SJCRH30 (cell line): Measurements from ENCODE around the gene LCN12. TPM values are rescaled to one million over a fixed set of nuclear protein-coding genes. Genes with fewer than 3 reads are reported as not detected.

ENCODE experiments used
- DNase-seq, 2 experiments: peaks; one replicate each; pipeline ENCODE4 v3.0.0-alpha.2; 2015 to 2020
- H3K27ac ChIP-seq: fragments of 250-450 bp; sonication (Bioruptor Pico); 2 replicates; pipeline ENCODE4 v1.5.1; 2020; ENCODE audit warnings: mild to moderate bottlenecking, moderate library complexity
- H3K27me3 ChIP-seq: fragments of 250-450 bp; sonication (Bioruptor Pico); 2 replicates; pipeline ENCODE4 v1.5.1; 2020; ENCODE audit warnings: mild to moderate bottlenecking, moderate library complexity
- H3K36me3 ChIP-seq: fragments of 250-450 bp; sonication (Bioruptor Pico); 2 replicates; pipeline ENCODE4 v1.5.1; 2020; ENCODE audit warnings: mild to moderate bottlenecking, moderate library complexity
- H3K4me1 ChIP-seq: fragments of 250-450 bp; sonication (Bioruptor Pico); 2 replicates; pipeline ENCODE4 v1.5.1; 2020; ENCODE audit warnings: mild to moderate bottlenecking, moderate library complexity
- H3K4me3 ChIP-seq: fragments of 250-450 bp; sonication (Bioruptor Pico); 2 replicates; pipeline ENCODE4 v1.5.1; 2020; ENCODE audit warnings: mild to moderate bottlenecking, moderate library complexity
- H3K9me3 ChIP-seq: fragments of 250-450 bp; sonication (Bioruptor Pico); replicated peaks from 2 replicates; pipeline ENCODE4 v1.5.1; 2020; ENCODE audit warnings: mild to moderate bottlenecking, moderate library complexity
- total RNA-seq: library from RNA; depleted of rRNA; stranded (reverse); fragments of >200 nt; shearing (Covaris generic); gene quantifications from 2 replicates; pipeline ENCODE4 v1.2.3, GENCODE V29; 2014

Gene LCN12
- total RNA-seq, 1 experiment from 2014 or later, result not detected

DNA sequence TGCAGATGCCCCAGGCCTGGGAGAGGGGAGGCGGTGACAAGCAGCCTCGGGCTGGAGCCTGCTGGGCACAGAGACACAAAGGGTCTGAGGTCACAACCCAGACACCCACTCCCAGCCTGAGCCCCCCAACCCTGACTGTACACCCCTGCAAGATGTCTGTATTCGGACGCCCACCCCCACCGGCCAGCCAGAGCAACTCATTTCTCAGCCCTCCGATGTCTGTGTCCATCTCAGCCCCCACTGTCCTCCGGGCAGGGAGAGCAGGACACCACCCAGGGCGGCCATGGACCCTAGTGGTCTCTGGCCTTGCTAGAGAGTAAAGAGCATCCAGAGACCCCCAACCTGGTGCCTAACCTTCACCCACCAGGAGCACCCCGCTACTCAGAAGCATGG lies 3.9 kb downstream of the LCN12 start:
- DNase-seq, result no peak
- H3K36me3 ChIP-seq, result no peaks in the 10 kb centered on the region
- no peak overlapping the region for H3K27ac ChIP-seq
- H3K27me3 ChIP-seq, result peaks cover 49% of the 10 kb centered on the region
- no peaks in the 10 kb centered on the region for H3K4me1 ChIP-seq
- no peaks in the 10 kb centered on the region for H3K9me3 ChIP-seq
- no peak overlapping the region for H3K4me3 ChIP-seq

DNA sequence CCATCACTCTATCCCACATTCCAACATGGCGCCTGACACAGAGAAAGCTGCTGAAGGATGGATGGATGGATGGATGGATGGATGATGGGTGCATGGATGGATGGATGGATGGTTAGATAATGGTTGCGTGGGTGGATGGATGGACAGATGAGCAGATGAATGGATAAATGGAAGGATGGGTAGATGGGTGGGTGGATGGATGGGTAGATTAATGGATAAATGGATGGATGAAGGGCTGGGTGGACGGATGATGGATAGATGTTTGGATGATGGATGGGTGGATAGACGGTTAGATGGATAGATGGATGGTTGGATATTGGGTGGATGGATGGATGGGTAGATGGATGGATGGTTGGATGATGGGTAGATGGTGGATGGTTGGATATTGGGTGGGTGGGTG lies 4.5 kb downstream of the LCN12 start:
- no peak overlapping the region for H3K27ac ChIP-seq
- DNase-seq, result no peak
- H3K4me3 ChIP-seq, result no peak overlapping the region
- no peaks in the 10 kb centered on the region for H3K36me3 ChIP-seq
- peaks cover 48% of the 10 kb centered on the region for H3K27me3 ChIP-seq
- no peaks in the 10 kb centered on the region for H3K4me1 ChIP-seq
- H3K9me3 ChIP-seq, result no peaks in the 10 kb centered on the region

DNA sequence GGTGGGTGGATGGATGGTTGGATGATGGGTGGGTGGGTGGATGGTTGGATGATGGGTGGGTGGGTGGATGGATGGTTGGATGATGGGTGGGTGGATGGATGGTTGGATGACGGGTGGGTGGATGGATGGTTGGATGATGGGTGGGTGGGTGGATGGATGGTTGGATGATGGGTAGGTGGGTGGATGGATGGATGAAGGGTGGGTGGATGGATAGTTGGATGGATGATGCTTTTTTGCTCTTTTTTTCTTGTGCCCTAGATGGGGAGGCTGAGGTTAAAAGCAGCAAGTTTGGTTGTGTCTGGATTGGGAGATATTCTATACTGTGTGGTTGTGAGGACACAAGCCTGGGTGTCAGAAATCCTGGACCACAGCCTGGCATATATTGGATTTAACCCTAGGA lies 5.4 kb downstream of the LCN12 start:
- Histone ChIP-seq H3K4me3 (no peak overlapping the region), H3K4me1 (no peaks in the 10 kb centered on the region), H3K36me3 (no peaks in the 10 kb centered on the region), H3K9me3 (no peaks in the 10 kb centered on the region), H3K27ac (no peak overlapping the region), H3K27me3 (peaks cover 47% of the 10 kb centered on the region)
- no peak for DNase-seq

DNA sequence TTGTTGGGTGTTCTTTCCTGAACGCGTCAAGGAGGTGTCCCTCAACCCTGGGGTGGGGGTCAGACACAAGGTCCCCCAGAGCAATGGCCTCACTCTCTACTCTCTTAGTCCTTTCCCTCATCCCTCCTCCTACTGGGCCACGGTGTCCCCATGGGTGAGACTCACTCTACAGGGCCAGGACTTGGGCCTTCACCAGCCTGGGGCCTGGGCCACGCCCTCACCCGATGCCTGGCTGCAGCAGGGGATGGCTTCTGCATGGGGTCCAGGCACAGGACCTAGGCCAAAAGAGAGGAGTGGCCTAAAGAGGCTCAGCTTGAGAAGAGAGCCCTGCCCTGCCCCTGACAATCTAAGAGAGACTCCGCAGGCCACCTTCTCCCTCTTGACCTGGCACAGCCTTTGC lies 5.8 kb downstream of the LCN12 start:
- no peak for DNase-seq
- peaks cover 1% of the 10 kb centered on the region; the same call in 1 of the 2 replicates for H3K4me1 ChIP-seq
- H3K36me3 ChIP-seq, result no peaks in the 10 kb centered on the region
- H3K27ac ChIP-seq, result no peak overlapping the region
- H3K27me3 ChIP-seq, result peaks cover 47% of the 10 kb centered on the region
- no peaks in the 10 kb centered on the region for H3K9me3 ChIP-seq
- no peak overlapping the region for H3K4me3 ChIP-seq

DNA sequence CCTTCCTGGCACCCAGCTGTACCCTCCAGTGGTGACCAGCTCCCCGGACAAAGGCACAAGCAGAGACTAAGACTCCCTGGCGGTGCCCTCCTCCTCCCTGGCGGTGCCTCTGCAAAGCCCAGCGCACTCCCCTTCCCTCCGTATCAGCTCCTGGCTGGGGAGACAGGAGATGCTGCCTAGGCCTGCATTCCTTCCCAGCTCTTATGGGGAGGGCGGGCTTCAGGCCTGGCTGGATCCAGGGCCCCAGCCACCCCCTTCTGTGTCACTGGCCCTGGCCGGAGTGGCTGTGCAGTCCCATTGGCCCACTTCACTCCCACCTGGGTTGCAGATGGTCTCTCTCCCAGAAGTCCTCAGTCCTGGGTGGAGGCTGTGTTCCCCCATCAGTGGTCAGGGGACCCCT lies 6.4 kb downstream of the LCN12 start:
- Histone ChIP-seq H3K4me1 (peaks cover 3% of the 10 kb centered on the region; the same call in 1 of the 2 replicates), H3K9me3 (no peaks in the 10 kb centered on the region), H3K27ac (no peak overlapping the region), H3K36me3 (no peaks in the 10 kb centered on the region), H3K27me3 (peaks cover 50% of the 10 kb centered on the region), H3K4me3 (no peak overlapping the region)
- DNase-seq, result no peak

DNA sequence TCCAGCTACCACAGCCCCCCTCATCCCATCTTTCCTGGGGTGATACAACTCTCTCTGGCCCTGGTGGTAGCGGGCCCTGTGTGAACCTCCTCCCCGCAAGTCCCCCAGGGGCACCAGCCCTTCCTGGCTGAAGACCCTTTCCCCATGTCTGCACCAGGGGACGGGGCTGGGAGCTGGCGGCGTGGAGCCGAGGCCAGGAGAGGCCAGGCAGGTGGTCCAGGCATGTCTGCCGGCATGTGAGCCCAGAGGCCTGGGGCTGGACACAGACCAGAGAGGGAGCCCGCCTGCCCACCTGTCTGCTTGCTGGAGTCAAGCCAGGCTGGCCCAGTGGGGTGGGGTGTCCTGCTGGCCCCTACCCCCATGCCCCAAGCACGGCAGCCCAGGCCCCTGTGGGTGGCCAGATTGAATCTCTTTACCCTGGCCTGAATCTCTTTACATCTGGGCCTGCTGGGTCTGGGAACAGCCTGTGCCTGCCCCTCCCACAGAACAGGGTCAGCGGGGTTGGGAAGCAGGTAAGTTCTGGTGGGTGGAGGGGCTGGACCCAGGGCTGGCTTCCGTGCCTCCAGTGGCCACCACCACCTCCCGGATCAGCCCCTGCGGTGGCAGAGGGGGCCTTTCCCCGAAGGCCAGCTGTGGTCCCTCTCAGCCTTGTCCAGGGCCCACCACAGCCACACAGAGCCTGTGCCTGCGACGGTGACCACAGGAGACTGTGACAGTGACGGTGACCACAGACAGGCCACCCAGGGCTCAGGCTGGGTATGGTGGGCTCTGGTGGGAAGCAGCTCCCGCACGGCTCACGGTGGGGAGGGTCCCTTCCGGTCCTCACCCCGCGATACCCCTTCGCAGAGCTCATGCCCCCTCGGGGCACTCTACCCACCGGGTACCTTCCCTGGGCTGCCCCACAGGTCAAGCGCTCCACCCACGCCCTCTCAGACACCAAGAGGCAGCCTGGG lies 7.1 kb downstream of the LCN12 start:
- DNase-seq, result no peak
- no peaks in the 10 kb centered on the region for H3K36me3 ChIP-seq
- no peaks in the 10 kb centered on the region for H3K9me3 ChIP-seq
- peaks cover 49% of the 10 kb centered on the region for H3K27me3 ChIP-seq
- peaks cover 3% of the 10 kb centered on the region; the same call in 1 of the 2 replicates for H3K4me1 ChIP-seq
- H3K4me3 ChIP-seq, result no peak overlapping the region
- H3K27ac ChIP-seq, result no peak overlapping the region

DNA sequence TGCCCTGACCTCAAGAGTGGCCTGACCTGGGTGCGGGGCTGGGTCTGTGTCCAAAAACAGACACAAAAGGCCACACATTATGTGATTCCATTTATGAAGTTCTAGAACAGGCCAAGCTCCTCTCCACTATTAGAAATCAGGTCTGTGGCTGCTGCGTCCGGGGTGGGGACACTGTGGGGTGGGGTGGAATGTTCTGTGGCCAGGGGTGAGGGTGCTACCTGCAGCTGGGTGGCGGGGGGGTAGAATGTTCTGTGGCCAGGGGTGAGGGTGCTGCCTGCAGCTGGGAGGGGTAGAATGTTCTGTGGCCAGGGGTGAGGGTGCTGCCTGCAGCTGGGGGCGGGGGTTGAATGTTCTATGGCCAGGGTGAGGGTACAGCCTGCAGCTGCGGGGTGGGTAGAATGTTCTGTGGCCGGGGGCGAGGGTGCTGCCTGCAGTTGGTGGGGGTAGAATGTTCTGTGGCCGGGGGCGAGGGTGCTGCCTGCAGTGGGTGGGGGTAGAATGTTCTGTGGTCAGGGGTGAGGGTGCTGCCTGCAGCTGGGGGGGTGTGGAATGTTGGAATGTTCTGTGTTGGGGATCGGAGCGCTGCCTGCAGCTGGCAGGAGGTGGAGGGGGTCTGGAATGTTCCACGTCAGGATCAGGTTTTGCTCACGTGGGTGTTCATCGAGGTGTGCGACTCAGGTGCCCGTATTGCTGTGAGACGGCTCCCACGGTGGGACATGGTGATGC lies 8.3 kb downstream of the LCN12 start:
- H3K36me3 ChIP-seq, result no peaks in the 10 kb centered on the region
- no peak overlapping the region for H3K27ac ChIP-seq
- peaks cover 3% of the 10 kb centered on the region; the same call in 1 of the 2 replicates for H3K4me1 ChIP-seq
- DNase-seq, result no peak
- no peaks in the 10 kb centered on the region for H3K9me3 ChIP-seq
- H3K27me3 ChIP-seq, result peaks cover 49% of the 10 kb centered on the region
- H3K4me3 ChIP-seq, result no peak overlapping the region

DNA sequence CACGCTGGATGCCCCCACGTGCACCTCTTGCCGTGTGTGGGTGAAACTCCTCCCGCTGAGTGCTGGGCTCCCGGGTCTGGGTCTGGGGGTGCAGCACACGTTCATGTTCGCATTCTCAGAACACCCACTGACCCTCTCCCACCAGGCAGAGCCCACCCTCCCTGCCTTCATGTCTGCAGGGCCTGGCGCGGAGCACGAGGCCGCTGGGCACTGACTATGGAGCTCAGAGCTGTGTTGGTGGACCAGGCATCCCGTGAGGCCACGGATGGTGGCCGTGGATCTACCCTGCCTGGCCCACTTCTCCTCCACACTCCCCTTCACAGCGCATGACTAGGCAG lies 8.8 kb downstream of the LCN12 start:
- Histone ChIP-seq H3K36me3 (no peaks in the 10 kb centered on the region), H3K9me3 (no peaks in the 10 kb centered on the region), H3K4me3 (no peak overlapping the region), H3K27me3 (peaks cover 51% of the 10 kb centered on the region), H3K27ac (no peak overlapping the region), H3K4me1 (peaks cover 3% of the 10 kb centered on the region; the same call in 1 of the 2 replicates)
- DNase-seq, result no peak

DNA sequence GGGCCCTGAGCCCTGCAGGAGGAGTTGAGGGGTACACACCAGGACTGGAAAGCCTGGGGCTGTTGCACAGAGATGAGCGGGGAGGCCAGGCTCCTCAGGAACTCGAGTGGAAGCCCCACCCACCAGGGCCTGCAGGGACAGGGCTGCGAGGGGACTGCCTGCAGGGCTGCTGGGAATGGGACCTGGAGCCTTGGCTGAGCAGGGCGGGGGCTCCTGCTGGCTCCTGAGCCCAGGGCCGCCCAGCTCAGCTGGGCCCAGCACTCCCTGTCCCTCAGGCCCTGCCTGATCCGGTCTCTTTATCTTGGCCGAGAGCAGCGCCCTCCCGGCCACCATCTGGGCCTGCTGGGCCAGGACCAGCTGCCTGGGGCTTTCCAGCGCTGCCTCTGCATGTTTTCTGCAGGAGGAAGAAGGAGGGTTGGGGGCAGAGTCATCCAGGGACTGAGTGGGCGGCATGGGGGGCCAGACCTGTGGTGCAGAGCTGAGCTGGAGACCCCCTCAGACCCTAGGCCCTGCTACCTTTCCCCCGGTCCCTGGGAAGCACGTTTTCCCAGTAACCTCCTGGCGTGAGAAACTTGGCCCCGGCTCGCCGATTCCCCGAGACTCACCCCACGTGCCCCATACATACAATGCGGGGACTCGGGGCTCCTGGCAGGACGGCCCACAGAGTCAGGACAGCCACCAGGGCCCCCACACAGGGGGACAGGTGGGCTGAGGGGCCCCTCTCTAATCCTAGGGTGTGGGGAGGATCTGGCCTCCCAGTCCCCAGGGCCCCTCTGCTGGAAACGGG lies 9.4 kb downstream of the LCN12 start:
- no peaks in the 10 kb centered on the region for H3K36me3 ChIP-seq
- no peak overlapping the region for H3K27ac ChIP-seq
- DNase-seq, result no peak

DNA sequence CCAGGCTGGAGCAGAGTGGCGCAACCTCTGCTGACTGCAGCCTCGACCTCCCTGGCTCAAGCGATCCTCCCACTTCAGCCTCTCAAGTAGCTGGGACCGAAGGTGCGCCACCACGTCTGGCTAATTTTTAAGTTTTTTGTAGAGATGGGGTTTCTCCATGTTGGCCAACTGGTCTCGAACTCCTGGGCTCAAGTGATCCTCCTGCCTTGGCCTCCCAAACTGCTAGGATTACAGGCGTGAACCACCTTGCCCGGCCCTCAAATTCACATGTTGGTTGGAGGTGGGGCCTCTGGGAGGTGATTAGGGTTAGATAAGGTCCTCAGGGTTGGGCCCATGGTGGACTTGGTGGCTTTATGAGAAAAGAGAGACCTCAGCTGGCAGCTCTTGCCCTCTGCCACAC lies 10.1 kb downstream of the LCN12 start:
- H3K9me3 ChIP-seq, result no peaks in the 10 kb centered on the region
- H3K27ac ChIP-seq, result no peak overlapping the region
- peaks cover 58% of the 10 kb centered on the region for H3K27me3 ChIP-seq
- H3K36me3 ChIP-seq, result no peaks in the 10 kb centered on the region
- no peak overlapping the region for H3K4me3 ChIP-seq
- DNase-seq, result no peak
- peaks cover 3% of the 10 kb centered on the region; the same call in 1 of the 2 replicates for H3K4me1 ChIP-seq

More for the DNA sequence above, 9.4 kb downstream of the LCN12 start:
- peaks cover 55% of the 10 kb centered on the region for H3K27me3 ChIP-seq
- no peaks in the 10 kb centered on the region for H3K9me3 ChIP-seq
- peaks cover 3% of the 10 kb centered on the region; the same call in 1 of the 2 replicates for H3K4me1 ChIP-seq
- no peak overlapping the region for H3K4me3 ChIP-seq

DNA sequence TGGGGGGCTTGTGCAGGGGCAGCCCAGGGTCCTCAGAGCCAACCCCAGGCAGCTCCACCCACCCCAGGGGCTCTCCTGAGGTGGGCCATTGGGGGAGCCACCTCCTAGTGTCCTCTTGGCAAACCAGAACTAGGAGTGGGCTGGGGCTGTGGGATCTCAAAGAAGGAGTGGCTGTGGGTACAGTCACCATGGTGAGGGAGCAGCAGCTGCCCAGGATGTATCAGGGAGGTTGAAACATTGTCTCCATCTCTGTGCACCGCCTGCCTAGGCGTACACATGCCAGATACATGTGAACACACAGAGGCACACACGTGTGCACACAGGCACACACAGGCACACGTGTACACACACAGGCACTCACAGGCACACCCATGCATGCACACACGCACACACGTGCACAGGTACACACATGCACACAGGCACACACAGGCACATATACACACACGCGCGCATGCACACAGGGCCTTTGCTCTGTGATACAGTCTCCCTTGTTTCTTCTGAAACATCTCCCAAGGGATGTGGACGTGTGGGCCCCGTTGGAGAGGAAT lies 10.7 kb downstream of the LCN12 start:
- peaks cover 61% of the 10 kb centered on the region for H3K27me3 ChIP-seq
- DNase-seq, result no peak
- no peaks in the 10 kb centered on the region for H3K36me3 ChIP-seq
- H3K4me1 ChIP-seq, result peaks cover 3% of the 10 kb centered on the region; the same call in 1 of the 2 replicates
- H3K27ac ChIP-seq, result no peak overlapping the region
- H3K9me3 ChIP-seq, result no peaks in the 10 kb centered on the region
- no peak overlapping the region for H3K4me3 ChIP-seq

DNA sequence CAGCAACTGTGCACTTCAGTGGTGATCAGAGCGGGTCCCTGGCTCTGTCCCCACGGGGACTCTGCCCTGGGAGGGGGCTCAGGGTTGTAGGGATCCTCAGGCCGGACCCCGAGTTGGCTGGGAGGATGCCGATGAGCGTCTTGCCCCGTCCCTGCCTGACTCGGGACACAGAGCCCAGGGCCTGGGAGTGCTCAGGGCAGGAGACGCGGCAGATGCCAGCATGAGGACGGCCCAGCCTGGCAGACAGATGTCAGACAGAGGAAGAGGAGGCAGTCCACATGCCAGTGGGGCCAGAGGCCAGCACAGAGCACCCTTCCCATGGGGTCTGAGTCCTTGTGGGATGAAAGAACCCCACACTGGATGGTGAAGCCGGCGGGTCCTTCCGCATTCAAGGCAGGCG lies 11.3 kb downstream of the LCN12 start:
- Histone ChIP-seq H3K4me1 (peaks cover 3% of the 10 kb centered on the region; the same call in 1 of the 2 replicates), H3K27ac (no peak overlapping the region)

DNA sequence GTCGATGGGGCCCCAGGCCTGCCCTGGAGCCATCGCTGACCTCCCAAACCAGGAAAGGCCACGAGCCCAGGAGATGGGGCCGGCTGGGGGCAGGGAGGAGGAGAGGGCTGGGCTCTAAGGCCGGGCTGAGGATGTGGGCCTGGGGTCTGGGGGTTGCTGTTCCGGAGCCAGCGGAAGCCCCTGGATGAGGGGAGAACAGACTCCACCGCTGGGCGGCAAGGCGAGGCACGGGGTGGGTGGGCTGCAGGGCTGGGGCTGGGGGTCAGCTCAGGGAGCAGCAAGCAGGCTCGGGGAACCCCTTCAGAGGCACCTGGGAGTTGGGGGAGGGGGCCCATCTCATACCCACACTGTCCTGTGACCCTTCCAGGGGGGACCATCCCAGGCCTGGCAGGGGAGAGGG lies 11.7 kb downstream of the LCN12 start:
- Histone ChIP-seq H3K36me3 (no peaks in the 10 kb centered on the region), H3K27me3 (peaks cover 68% of the 10 kb centered on the region), H3K27ac (no peak overlapping the region), H3K9me3 (no peaks in the 10 kb centered on the region), H3K4me1 (peaks cover 3% of the 10 kb centered on the region; the same call in 1 of the 2 replicates), H3K4me3 (no peak overlapping the region)
- DNase-seq, result no peak

More for the DNA sequence above, 11.3 kb downstream of the LCN12 start:
- Histone ChIP-seq H3K4me3 (no peak overlapping the region), H3K36me3 (no peaks in the 10 kb centered on the region), H3K9me3 (no peaks in the 10 kb centered on the region), H3K27me3 (peaks cover 67% of the 10 kb centered on the region)
- DNase-seq, result no peak

DNA sequence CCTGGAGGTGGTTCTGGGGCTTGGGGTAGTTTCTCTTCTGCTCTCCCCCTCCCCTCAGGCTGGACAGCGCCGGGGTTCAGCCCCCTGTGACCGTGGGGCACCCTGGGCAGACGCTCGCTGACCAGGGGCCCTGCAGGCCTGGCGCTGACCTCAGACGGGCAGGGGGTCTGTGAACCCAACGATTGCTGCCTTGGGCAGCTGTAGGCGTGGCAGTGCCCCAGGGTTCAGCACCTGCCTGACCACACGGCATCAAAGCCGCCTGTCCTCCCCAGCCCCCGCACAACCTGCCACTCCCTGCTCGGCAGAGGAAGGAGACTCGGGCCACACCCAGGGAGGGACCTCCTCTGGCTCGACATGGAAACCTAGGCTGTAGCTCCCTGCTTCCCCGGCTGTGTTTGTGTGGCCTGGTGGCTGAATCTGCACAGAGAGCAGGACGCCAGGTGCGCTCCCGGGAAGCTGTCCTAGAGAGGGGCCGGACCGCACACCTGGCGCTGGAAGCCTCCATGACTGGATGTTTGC lies 12.2 kb downstream of the LCN12 start:
- H3K9me3 ChIP-seq, result no peaks in the 10 kb centered on the region
- H3K36me3 ChIP-seq, result no peaks in the 10 kb centered on the region
- no peak overlapping the region for H3K4me3 ChIP-seq

More for the DNA sequence above, 12.2 kb downstream of the LCN12 start:
- H3K27ac ChIP-seq, result no peak overlapping the region
- DNase-seq, result no peak
- H3K27me3 ChIP-seq, result peaks cover 66% of the 10 kb centered on the region
- H3K4me1 ChIP-seq, result peaks cover 3% of the 10 kb centered on the region; the same call in 1 of the 2 replicates
